Right atrium auricular region (tissue), 2 donors: ENCODE results near the gene CCN6. TPM values are rescaled to one million over a fixed set of nuclear protein-coding genes. Genes with fewer than 3 reads are reported as not detected.

ENCODE experiments used
- DNase-seq: peaks from one replicate; pipeline ENCODE4 v3.0.0-alpha.2; 2019; ENCODE audit warnings: low spot score
- H3K27ac ChIP-seq, 2 donors: fragments of 200-600 bp; sonication (generic); 1 replicate in 1 of 2; 2 replicates in 1 of 2; pipeline ENCODE4 v1.5.1; 2016 to 2019
- H3K27me3 ChIP-seq, 2 donors: fragments of 200-600 bp; sonication (generic); one replicate each; pipeline versions ENCODE4 v1.5.1 to v1.6.0; 2017 to 2019
- H3K36me3 ChIP-seq: fragments of 200-600 bp; sonication (generic); one replicate; pipeline ENCODE4 v1.5.1; 2016
- H3K4me1 ChIP-seq, 2 donors: fragments of 200-600 bp; sonication (generic); one replicate each; pipeline versions ENCODE4 v1.5.1 to v1.6.0; 2017 to 2019
- H3K4me3 ChIP-seq, 2 donors: fragments of 200-600 bp; sonication (generic); 1 replicate in 1 of 2; 2 replicates in 1 of 2; pipeline ENCODE4 v1.5.1; 2017 to 2019; ENCODE audit warnings: mild to moderate bottlenecking in 1 of 2, moderate library complexity in 1 of 2
- H3K9me3 ChIP-seq, 2 donors: fragments of 200-600 bp; sonication (generic); one replicate each; pipeline ENCODE4 v1.5.1; 2019
- CTCF ChIP-seq, 2 donors: fragments of 200-600 bp; sonication (generic); IDR thresholded peaks; one replicate each; pipeline ENCODE4 v1.5.1; 2019; ENCODE audit warnings: antibody characterized with exemption in 2 of 2
- total RNA-seq, 2 donors: library from RNA; depleted of rRNA; stranded (reverse); fragments of >200 nt; gene quantifications; one replicate each; pipeline ENCODE4 v1.1.0, GENCODE V29; 2016

CCN6 gene
- total RNA-seq, 2 donors from 2014 or later: not detected

DNA sequence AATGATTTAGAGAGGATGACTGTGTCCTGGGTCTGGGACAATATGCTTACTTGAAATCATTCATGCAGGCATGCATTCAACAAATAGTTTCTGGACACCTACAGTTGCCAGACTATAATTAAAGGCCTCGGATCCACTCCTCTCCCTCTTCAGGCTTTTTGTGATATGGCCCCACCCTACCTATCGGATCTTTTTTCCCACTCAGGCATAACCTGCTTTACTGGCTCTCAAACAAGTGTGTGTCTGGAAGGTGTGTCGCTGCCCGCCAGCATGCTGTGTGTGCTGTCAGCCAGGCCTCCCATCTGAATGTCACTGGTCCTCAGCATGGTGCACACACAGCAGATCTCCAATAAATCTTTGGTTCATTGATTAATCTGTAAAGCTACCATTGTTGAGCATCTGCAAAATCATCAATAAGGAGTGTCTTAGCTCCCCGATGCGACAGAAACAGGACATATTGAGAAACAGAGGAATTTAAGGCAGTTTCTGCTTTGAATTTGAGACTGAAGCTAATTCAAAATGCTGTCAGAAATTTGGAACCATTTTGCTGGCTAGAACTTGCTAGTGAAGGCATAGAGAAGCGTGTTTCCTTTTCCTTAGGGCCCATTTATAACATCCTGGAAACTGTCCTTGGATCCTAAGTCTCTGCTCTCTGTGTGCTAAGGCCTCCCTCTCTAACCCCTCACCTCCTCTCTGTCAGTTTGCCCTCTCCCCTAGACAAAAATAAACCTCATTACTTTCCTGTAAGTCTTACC is 23.5 kb upstream of the CCN6 start:
- TF ChIP-seq CTCF (IDR thresholded peaks at IDR 0.05): no peak
- DNase-seq: no peak
- H3K4me1 ChIP-seq: no peaks in the 10 kb centered on the region
- peak overlapping the region in 1 of 2 donors; percentile 50 for H3K27ac ChIP-seq
- H3K27me3 ChIP-seq: no peaks in the 10 kb centered on the region
- no peak overlapping the region for H3K4me3 ChIP-seq
- H3K9me3 ChIP-seq: no peaks in the 10 kb centered on the region
- H3K36me3 ChIP-seq: no peaks in the 10 kb centered on the region

DNA sequence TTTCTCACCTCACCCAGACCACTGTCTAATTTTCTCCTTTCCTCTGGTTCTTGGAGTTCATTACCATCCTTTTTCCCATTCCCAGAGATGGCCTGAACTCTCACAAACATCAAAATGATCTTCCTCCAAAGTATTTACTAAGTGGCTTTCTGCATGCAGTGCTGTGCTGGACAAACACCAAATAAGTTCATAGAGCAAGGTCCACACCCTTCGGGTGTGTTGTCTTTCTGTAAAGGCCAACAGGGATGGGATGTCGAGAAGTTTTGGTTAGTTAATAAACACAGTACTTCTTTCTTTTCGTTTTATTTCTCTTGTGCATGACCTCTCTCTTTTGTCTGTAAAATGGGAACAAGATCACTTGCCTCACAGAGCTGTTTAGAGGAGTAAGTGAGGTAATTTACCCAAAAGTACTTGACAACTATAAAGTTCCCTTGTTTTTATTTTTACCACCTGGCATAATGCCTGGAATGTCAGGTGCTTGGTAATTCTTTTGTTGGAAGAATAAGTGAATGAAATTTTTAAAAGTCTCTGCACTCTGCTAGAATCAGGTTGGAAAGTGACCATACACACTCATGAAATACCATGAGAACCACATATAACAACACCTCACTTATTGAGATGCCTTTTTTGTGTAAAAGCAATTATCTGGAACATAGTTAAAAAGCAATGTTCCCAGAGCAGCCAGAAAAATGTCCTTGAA is 22.8 kb upstream of the CCN6 start:
- peak overlapping the region in 1 of 2 donors; percentile 50 for H3K27ac ChIP-seq
- no peaks in the 10 kb centered on the region for H3K4me1 ChIP-seq
- DNase-seq: no peak
- H3K36me3 ChIP-seq: no peaks in the 10 kb centered on the region
- H3K9me3 ChIP-seq: no peaks in the 10 kb centered on the region
- no peaks in the 10 kb centered on the region for H3K27me3 ChIP-seq
- no peak overlapping the region for H3K4me3 ChIP-seq
- TF ChIP-seq CTCF (IDR thresholded peaks at IDR 0.05): no peak

- Histone ChIP-seq H3K27ac (no peak overlapping the region), H3K36me3 (no peaks in the 10 kb centered on the region), H3K9me3 (no peaks in the 10 kb centered on the region), H3K4me3 (no peak overlapping the region), H3K4me1 (no peaks in the 10 kb centered on the region), H3K27me3 (no peaks in the 10 kb centered on the region)
- TF ChIP-seq CTCF (IDR thresholded peaks at IDR 0.05): no peak
- DNase-seq: no peak
Observed at GRCh38 chr6:112031960-112032359, 21.9 kb upstream of the CCN6 start.

GRCh38 chr6:112032728-112033127 is 21.2 kb upstream of the CCN6 start:
- H3K9me3 ChIP-seq: no peaks in the 10 kb centered on the region
- peaks cover 0 to 4% of the 10 kb centered on the region in 2 donors for H3K4me1 ChIP-seq

GRCh38 chr6:112033791-112034615 is 19.9 kb upstream of the CCN6 start:
- peak overlapping the region in 1 of 2 donors; percentile 69 for H3K27ac ChIP-seq

More at GRCh38 chr6:112032728-112033127, 21.2 kb upstream of the CCN6 start:
- Histone ChIP-seq H3K27ac (no peak overlapping the region), H3K27me3 (no peaks in the 10 kb centered on the region), H3K4me3 (no peak overlapping the region), H3K36me3 (no peaks in the 10 kb centered on the region)
- no peak for DNase-seq
- no peak for TF ChIP-seq CTCF (IDR thresholded peaks at IDR 0.05)

More at GRCh38 chr6:112033791-112034615, 19.9 kb upstream of the CCN6 start:
- Histone ChIP-seq H3K4me3 (no peak overlapping the region), H3K9me3 (no peaks in the 10 kb centered on the region), H3K4me1 (peaks cover 0 to 12% of the 10 kb centered on the region in 2 donors), H3K27me3 (no peaks in the 10 kb centered on the region), H3K36me3 (no peaks in the 10 kb centered on the region)
- no peak for DNase-seq
- TF ChIP-seq CTCF (IDR thresholded peaks at IDR 0.05): no peak
